Neutrophil (primary cell): ENCODE data around the gene ULK2.

Source experiments
- H3K27ac ChIP-seq: fragments of 200-600 bp; sonication (generic); 2 replicates; pipeline ENCODE4 v1.5.1; 2016; ENCODE audit warnings: mild to moderate bottlenecking, moderate library complexity
- H3K27me3 ChIP-seq: fragments of 200-600 bp; sonication (generic); 2 replicates; pipeline ENCODE4 v1.6.0; 2016; ENCODE audit warnings: mild to moderate bottlenecking
- H3K36me3 ChIP-seq: fragments of 200-600 bp; sonication (generic); 2 replicates; pipeline ENCODE4 v1.5.1; 2017
- H3K4me1 ChIP-seq, 2 experiments: fragments of 200-600 bp in 1 of 2; sonication (generic) in 1 of 2; 1 replicate in 1 of 2; 2 replicates in 1 of 2; pipeline versions ENCODE4 v1.5.1 to v1.6.1; 2013 to 2016; ENCODE audit warnings: low read depth in 1 of 2, low read length in 1 of 2, mild to moderate bottlenecking in 1 of 2, moderate library complexity in 1 of 2; ENCODE audit not compliant: control insufficient read depth in 1 of 2, insufficient read depth in 1 of 2
- H3K4me3 ChIP-seq, 2 experiments: fragments of 200-600 bp in 1 of 2; sonication (generic) in 1 of 2; 1 replicate in 1 of 2; 2 replicates in 1 of 2; pipeline ENCODE4 v1.5.1; 2013 to 2016; ENCODE audit warnings: low read depth in 1 of 2, low read length in 1 of 2, mild to moderate bottlenecking in 1 of 2, moderate library complexity in 1 of 2
- H3K9me3 ChIP-seq: fragments of 200-600 bp; sonication (generic); 2 replicates; pipeline ENCODE4 v1.5.1; 2016
- CTCF ChIP-seq: fragments of 200-600 bp; sonication (generic); IDR thresholded peaks from 2 replicates; pipeline ENCODE4 v1.5.1; 2016; ENCODE audit warnings: antibody characterized with exemption

Gene ULK2

GRCh38 chr17:19904924-19905323, 37.2 kb upstream of the ULK2 start:
- H3K27me3 ChIP-seq = no peaks in the 10 kb centered on the region
- no peak overlapping the region for H3K27ac ChIP-seq
- H3K9me3 ChIP-seq = peaks cover 6% of the 10 kb centered on the region
- peaks cover 100% of the 10 kb centered on the region for H3K36me3 ChIP-seq
- no peak overlapping the region for H3K4me3 ChIP-seq
- H3K4me1 ChIP-seq = no peaks in the 10 kb centered on the region
- TF ChIP-seq CTCF = no peak

GRCh38 chr17:19904412-19904811, 36.7 kb upstream of the ULK2 start:
- peaks cover 5% of the 10 kb centered on the region for H3K9me3 ChIP-seq
- TF ChIP-seq CTCF = no peak
- no peak overlapping the region for H3K27ac ChIP-seq
- H3K27me3 ChIP-seq = no peaks in the 10 kb centered on the region
- H3K4me3 ChIP-seq = no peak overlapping the region
- peaks cover 100% of the 10 kb centered on the region for H3K36me3 ChIP-seq
- H3K4me1 ChIP-seq = no peaks in the 10 kb centered on the region

GRCh38 chr17:19900809-19901208, 33.1 kb upstream of the ULK2 start:
- Histone ChIP-seq H3K36me3 (peaks cover 66% of the 10 kb centered on the region), H3K27ac (no peak overlapping the region), H3K27me3 (no peaks in the 10 kb centered on the region), H3K4me1 (peaks cover 10 to 11% of the 10 kb centered on the region in 2 experiments), H3K9me3 (no peaks in the 10 kb centered on the region), H3K4me3 (no peak overlapping the region)
- TF ChIP-seq CTCF = no peak

- no peak overlapping the region for H3K4me3 ChIP-seq
- no peaks in the 10 kb centered on the region for H3K27me3 ChIP-seq
- peaks cover 36% of the 10 kb centered on the region for H3K36me3 ChIP-seq
- H3K27ac ChIP-seq = no peak overlapping the region
- no peaks in the 10 kb centered on the region for H3K9me3 ChIP-seq
- peaks cover 10 to 11% of the 10 kb centered on the region in 2 experiments for H3K4me1 ChIP-seq
- no peak for TF ChIP-seq CTCF
Measured at GRCh38 chr17:19897903-19898302, 30.2 kb upstream of the ULK2 start.

GRCh38 chr17:19897090-19897837, 29.5 kb upstream of the ULK2 start:
- Histone ChIP-seq H3K36me3 (peaks cover 30% of the 10 kb centered on the region), H3K9me3 (no peaks in the 10 kb centered on the region), H3K27ac (no peak overlapping the region), H3K4me1 (peaks cover 10 to 11% of the 10 kb centered on the region in 2 experiments), H3K27me3 (no peaks in the 10 kb centered on the region), H3K4me3 (no peak overlapping the region)
- TF ChIP-seq CTCF = no peak
